Measurements from ENCODE around the gene OLIG1. TPM values are rescaled to one million over a fixed set of nuclear protein-coding genes. Genes with fewer than 3 reads are reported as not detected.
A peak's percentile ranks its signal among the peaks of the same experiment; 100 is the strongest.

Gene OLIG1
- total and polyA plus RNA-seq, 10 of the 15 experiments (the other 5 are each of a cell fraction or from before 2014, with no cell fraction given), result not detected

GRCh38 chr21:33078907-33079582, 9.1 kb downstream of the OLIG1 start (continued):
- peak; percentile 95 to 98 for TF ChIP-seq BHLHE40 (IDR thresholded peaks at IDR 0.05; ENCODE audit: borderline replicate concordance in 1 of 2, low read depth in 2 of 2, low read length in 1 of 2)
- TF ChIP-seq NBN (IDR thresholded peaks at IDR 0.05), result peak; percentile 97
- TF ChIP-seq MEF2B (IDR thresholded peaks at IDR 0.05; ENCODE audit: partially characterized antibody, poor library complexity, severe bottlenecking), result peak; percentile 97
- TF ChIP-seq ZSCAN29 (IDR thresholded peaks at IDR 0.05), result peak; percentile 20; the same call in 1 of the 2 replicates
- no peak for TF ChIP-seq FOS (IDR thresholded peaks at IDR 0.05; ENCODE audit: borderline replicate concordance, extremely low read depth, insufficient read length)
- TF ChIP-seq LARP7 (IDR thresholded peaks at IDR 0.05), result peak; percentile 61; the same call in 1 of the 2 replicates
- TF ChIP-seq PAX5 (IDR thresholded peaks at IDR 0.05; ENCODE audit: borderline replicate concordance, low read depth, low read length), result peak; percentile 95
- TF ChIP-seq MXI1 (IDR thresholded peaks at IDR 0.05; ENCODE audit: low read depth, low read length), result peak; percentile 34; the same call in 1 of the 2 replicates
- peak; percentile 84; the same call in 1 of the 3 replicates for TF ChIP-seq POU2F2 (IDR thresholded peaks at IDR 0.05; ENCODE audit: borderline replicate concordance, low read depth, low read length)
- TF ChIP-seq HCFC1 (IDR thresholded peaks at IDR 0.05; ENCODE audit: low read length), result no peak
- peak; percentile 90 for TF ChIP-seq NR2F1 (conservative IDR thresholded peaks at IDR 0.05)
- peak; percentile 51 for TF ChIP-seq KLF5 (IDR thresholded peaks at IDR 0.05; ENCODE audit: partially characterized antibody)
- TF ChIP-seq JUNB (IDR thresholded peaks at IDR 0.05), result peak; percentile 84
- TF ChIP-seq YY1 (IDR thresholded peaks at IDR 0.05; ENCODE audit: low read depth, low read length), result 0 out of 2 replicates have a peak, but pooled peaks have one; percentile 24
- TF ChIP-seq, protein P1, sequence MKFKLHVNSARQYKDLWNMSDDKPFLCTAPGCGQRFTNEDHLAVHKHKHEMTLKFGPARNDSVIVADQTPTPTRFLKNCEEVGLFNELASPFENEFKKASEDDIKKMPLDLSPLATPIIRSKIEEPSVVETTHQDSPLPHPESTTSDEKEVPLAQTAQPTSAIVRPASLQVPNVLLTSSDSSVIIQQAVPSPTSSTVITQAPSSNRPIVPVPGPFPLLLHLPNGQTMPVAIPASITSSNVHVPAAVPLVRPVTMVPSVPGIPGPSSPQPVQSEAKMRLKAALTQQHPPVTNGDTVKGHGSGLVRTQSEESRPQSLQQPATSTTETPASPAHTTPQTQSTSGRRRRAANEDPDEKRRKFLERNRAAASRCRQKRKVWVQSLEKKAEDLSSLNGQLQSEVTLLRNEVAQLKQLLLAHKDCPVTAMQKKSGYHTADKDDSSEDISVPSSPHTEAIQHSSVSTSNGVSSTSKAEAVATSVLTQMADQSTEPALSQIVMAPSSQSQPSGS (IDR thresholded peaks at IDR 0.05; ENCODE audit: low read length), result peak; percentile 89; the same call in 1 of the 2 replicates
- 0 out of 2 replicates have a peak, but pooled peaks have one; percentile 50 for TF ChIP-seq HDGF (IDR thresholded peaks at IDR 0.05)
- TF ChIP-seq CEBPB (IDR thresholded peaks at IDR 0.05; ENCODE audit: borderline replicate concordance in 1 of 2, low read depth in 2 of 2, low read length in 2 of 2), result 0 out of 4 replicates have a peak, but pooled peaks of 1 of the 2 experiments have one; percentile 67
- TF ChIP-seq EED (IDR thresholded peaks at IDR 0.05; ENCODE audit: low read depth), result peak; percentile 82
- TF ChIP-seq TBL1XR1 (IDR thresholded peaks at IDR 0.05; ENCODE audit: low read depth, low read length), result 0 out of 2 replicates have a peak, but pooled peaks have one; percentile 55
- peak in 1 of 3 experiments; percentile 19; a peak in 2 of 6 replicates for TF ChIP-seq CTCF (IDR thresholded peaks at IDR 0.05 in 2 of 3, conservative IDR thresholded peaks at IDR 0.05 in 1 of 3; ENCODE audit: control insufficient read depth in 2 of 3, extremely low read depth in 1 of 3, insufficient read depth in 1 of 3, low read depth in 3 of 3, low read length in 3 of 3)
- TF ChIP-seq ZNF207 (IDR thresholded peaks at IDR 0.05; ENCODE audit: borderline replicate concordance), result no peak; the same call in 1 of the 2 replicates
- peak; percentile 87 for TF ChIP-seq BCL11A (IDR thresholded peaks at IDR 0.05; ENCODE audit: low read depth, low read length)
- peak; percentile 87 to 90 for TF ChIP-seq EP300 (IDR thresholded peaks at IDR 0.05; ENCODE audit: borderline replicate concordance in 1 of 2, control insufficient read depth in 1 of 2, low read depth in 2 of 2, low read length in 2 of 2)
- TF ChIP-seq CBFB (IDR thresholded peaks at IDR 0.05; ENCODE audit: low read depth), result peak; percentile 93
- TF ChIP-seq DPF2 (IDR thresholded peaks at IDR 0.05), result peak; percentile 99
- peak; percentile 13; the same call in 1 of the 2 replicates for TF ChIP-seq ZNF24 (IDR thresholded peaks at IDR 0.05)
- TF ChIP-seq POLR2AphosphoS2 (IDR thresholded peaks at IDR 0.05; ENCODE audit: low read depth, low read length), result no peak
- peak; percentile 81 for TF ChIP-seq NFIC (IDR thresholded peaks at IDR 0.05; ENCODE audit: low read depth, low read length)
- peak; percentile 96 for TF ChIP-seq MTA2 (IDR thresholded peaks at IDR 0.05; ENCODE audit: low read depth)
